ENCODE results near the gene AK5. TPM values are rescaled to one million over a fixed set of nuclear protein-coding genes. Genes with fewer than 3 reads are reported as not detected.
"Not testable (repeated sequence)": the region's sequence is repeated elsewhere in the genome, so short reads cannot be mapped to it uniquely, and the experiment has no call there.

AK5 gene
- total RNA-seq, 1 donor from 2014 or later, result 3.6 TPM

DNA sequence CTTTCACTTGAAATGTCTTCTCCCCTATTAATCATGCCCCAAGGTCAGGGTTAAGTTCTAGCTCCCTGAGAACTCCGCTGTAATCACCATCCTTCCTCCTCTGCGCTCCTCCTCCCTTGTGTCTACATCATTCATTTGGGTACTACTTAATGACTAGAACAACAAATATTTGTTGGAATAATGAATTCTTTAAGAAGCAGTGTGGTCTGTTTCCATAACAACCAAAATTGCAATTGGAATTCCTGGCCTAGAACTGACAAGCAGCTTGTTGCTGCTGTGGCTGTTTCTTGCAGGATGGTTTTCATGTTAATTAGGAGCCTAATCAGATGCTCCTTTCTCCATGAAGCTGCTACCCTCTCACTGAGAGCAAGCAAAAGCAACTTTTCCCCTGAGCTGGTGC, 208.1 kb downstream of the AK5 start:
- DNase-seq (ENCODE audit: extremely low read depth, low read depth, low spot score), result no peak

DNA sequence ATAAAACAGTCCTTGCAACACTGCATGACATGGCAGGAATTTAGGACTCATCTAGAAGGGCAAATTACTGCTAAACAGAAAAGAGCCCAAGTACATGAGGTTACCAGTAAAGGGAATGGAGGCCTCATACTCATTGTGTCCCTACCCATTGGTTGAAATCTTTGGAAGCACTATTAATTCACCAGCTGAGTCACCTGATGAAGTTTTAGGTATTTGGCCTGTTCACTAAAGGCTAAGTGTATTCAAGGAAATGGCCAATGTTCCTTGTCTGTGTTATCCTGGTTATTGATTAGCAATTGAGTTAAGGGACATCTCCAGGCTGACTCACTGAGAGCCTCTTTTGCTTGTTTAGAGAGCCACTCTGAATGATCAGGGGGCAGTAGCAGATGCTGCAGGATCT, 212.2 kb downstream of the AK5 start:
- DNase-seq (ENCODE audit: extremely low read depth, low read depth, low spot score), result no peak

DNA sequence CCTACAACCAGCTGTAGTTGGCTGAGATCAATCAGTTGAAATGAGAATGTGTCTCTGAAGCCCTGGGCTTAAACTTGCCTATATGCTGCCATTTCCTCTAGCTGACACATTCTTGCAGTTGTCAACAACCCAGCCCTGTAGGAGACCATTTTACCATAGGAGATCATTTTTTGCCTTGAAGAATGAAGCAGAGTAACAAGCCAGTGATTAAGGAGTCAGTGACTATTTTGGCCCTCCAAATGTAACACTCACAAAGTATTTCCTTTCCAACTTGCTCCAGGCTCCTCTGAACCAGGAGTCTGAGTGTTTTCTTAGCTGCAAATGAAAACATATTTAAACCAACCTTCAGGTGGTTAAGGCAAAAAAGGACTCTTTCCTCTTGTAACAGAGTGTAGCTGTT, 217.1 kb downstream of the AK5 start:
- DNase-seq (ENCODE audit: extremely low read depth, low read depth, low spot score), result no peak

DNA sequence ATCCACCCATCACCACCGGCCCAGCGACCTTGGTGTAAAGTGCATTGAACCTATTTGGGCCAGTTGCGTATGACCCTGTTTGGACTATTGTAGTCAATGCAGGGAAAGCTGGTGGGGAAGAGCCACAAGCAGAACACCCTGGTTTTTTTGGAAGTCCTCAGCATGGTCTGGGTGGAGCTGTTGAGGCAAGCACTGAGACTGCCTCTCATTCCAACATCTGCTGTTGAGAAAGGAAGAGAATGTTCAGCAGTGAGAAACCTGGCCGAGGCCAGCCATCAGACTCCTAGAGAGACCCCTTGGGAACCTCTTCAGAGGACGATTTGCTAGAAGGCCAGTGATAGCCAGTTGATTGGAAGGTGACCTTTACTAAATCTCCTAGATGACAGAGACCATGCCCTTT, 217.6 kb downstream of the AK5 start:
- no peak for DNase-seq (ENCODE audit: extremely low read depth, low read depth, low spot score)

DNA sequence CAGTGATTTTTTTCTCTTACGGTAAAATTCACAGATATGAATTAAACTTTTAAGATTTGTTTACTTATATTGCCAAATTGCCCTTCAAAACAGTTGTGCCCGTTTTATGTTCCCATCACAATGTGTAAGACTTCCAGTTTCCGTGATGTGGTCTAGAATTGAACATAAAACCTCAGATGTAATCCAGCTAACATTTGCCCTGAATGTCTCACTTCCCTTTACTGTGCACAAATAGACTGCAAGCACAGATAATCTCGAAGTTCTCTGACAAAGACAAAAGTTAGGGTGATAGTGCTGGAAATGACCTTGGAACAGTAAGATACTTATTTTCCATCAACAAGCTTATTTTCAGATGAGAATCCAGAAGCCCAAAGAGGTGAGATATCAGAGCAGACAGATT, 223.2 kb downstream of the AK5 start:
- peak; percentile 82 for DNase-seq (ENCODE audit: extremely low read depth, low read depth, low spot score)

DNA sequence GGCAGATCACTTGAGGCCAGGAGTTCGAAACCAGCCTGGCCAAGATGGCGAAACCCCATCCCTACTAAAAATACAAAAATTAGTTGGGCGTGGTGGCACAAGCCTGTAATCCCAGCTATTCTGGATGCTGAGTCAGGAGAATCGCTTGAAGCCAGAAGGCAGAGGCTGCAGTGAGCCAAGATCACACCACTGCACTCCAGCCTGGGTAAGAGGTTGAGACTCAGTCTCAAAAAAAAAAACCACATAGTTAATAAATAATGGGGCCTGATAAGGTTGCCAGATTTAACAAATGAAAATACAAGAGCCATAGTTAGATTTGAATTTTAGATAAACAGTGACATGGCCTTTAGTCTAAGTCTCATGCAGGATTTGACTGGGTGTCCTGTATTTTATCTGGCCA, 225.0 kb downstream of the AK5 start:
- DNase-seq (ENCODE audit: extremely low read depth, low read depth, low spot score), result no peak

DNA sequence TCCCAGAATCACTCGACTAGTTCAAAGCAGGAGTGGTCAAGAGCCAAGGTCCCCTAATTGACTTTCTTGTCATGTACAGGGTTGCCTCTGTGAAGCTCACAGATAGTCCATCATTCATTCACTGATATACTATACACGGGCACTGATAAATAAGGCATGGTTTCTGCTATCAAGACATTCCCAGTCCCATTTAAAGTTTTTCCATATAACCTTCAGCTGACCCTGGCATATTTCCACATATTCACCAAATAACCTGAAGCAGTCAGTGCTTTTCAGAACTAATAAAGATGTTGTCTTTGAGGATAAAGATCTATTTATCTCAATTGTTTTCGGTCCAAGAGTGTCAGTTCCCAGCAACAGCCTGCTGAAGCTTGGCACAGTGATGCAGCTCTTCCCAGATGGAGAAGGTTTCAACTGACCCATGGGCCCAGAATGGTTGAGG, 227.3 kb downstream of the AK5 start:
- no peak for DNase-seq (ENCODE audit: extremely low read depth, low read depth, low spot score)

DNA sequence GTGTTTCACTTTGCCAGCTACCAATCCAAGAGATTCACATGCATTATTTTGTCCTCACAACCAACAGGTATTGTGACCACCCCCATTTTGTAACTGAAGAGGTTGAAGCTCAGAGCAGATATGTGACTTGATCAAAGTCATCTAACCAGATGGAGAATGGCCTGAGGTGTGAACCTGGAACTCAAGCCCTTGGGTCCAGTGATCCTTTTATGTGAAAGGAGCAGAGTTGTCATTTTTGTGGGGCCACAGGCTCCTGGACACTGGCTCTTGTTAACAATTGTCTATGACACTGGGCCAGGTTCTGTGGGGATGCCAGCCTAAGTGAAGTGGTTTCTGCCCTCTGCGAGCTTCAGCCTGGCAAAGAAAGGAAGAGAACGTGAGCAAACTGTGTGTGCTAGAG, 228.1 kb downstream of the AK5 start:
- no peak for DNase-seq (ENCODE audit: extremely low read depth, low read depth, low spot score)

DNA sequence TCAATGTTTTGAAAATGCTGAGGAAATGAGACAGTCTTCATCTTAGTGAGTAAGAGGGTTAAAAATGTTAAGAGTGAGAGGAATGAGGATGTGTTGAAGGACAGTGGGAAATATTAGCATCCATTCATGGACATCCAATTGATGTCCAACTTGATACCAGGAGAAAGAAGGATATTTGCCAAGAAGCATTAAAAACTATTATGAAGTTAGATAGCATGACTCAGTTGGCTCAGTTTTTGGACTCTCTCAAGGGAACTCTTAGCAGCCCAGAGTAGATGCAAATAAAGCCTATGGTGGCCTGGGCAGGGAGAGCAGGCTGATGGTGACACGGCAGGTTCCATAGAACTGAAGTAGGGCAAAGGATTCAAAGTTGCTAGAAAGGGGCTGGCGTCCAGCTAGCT, 229.6 kb downstream of the AK5 start:
- DNase-seq (ENCODE audit: extremely low read depth, low read depth, low spot score), result no peak

DNA sequence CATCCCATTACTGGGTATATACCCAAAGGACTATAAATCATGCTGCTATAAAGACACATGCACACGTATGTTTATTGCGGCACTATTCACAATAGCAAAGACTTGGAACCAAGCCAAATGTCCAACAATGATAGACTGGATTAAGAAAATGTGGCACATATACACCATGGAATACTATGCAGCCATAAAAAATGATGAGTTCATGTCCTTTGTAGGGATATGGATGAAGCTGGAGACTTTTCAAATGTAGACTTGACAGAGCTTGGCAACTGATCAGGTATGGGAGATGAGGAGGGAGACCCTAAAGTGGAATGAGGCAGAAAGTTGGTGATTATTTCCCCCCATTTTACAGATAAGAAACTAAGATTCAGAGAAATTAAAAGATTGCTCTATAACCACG, 230.8 kb downstream of the AK5 start:
- DNase-seq (ENCODE audit: extremely low read depth, low read depth, low spot score), result not testable (repeated sequence)

DNA sequence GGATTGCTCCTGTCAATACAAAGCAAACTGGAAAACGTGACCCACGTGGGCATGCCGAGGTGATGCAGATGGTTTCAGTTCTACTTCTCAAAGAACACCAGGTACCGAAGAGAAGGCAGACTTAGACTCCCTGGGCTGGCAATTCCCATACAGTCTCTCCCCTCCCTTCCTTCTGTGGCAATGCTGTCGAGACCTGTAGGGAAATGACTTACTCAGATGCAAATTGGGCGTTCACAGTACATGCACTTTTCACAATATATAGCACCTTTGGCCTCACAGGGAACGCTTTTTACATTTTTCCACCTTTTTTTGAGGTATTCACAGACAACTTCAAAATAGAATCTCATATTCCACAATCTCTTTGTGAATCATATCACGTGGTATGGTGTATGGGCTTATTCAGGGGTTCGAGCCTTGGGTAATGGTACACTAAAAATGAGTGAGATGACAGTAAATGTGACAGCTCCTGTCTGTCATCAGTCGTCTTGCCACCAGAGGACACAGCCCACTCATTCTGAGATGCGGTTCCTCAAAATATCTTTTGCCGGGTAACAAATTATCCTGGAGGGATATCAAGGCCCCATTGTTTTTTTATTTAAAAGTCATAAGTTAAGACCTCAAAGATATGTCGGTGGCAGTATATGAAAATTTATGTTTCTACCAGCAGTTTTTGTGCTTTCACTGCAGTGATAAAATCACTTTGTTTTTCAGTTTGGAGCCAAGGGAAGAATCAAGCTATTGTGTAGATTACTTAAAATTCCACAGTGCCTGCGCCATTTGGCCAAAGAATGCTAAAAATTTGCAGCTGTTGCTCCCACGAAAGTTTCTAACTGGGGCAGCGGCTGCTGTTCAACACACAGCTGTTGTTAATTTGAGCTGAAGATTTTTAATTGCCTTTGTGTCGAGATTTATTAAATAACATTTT, 232.3 kb downstream of the AK5 start:
- DNase-seq (ENCODE audit: extremely low read depth, low read depth, low spot score), result no peak

DNA sequence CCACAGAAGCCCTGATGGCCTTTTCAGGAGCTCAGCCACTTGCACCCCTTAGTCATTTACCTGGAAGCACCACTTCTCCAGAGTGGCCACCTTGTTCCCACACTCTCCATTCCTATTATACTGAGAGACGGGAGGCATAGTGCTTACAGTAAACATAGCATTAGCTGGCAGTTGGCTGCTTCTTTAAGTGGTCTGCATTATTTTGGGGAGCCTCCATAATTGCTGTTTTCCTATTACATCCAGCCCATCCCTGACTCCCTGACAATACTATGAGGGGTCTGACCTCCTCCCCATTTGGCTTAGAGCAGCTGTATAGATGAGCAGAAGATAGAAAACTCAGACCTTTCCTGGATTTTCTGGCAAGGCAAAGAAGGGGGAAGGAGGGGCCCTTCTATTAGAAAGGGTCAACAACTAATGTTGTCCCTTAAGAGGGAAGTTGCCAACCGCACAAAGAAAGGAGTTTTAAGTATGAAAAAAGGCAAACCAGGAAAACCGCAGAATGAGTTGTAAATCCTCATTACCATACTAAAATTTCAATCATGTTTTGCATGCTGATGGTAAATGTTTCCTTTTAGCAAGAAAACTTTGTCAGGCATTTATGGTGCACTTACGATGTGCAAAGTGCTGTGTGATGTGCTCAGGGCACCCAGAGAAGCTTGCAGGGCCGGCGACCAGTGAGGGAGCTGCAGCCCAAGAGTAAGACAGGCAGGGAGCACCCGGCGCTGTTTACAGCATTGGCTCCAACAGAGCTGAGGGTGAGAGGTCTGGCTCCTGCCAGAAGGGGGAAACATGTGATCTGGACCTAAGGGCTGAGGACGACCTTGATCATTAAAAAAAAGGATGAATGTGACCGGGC, 233.3 kb downstream of the AK5 start:
- DNase-seq (ENCODE audit: extremely low read depth, low read depth, low spot score), result no peak

DNA sequence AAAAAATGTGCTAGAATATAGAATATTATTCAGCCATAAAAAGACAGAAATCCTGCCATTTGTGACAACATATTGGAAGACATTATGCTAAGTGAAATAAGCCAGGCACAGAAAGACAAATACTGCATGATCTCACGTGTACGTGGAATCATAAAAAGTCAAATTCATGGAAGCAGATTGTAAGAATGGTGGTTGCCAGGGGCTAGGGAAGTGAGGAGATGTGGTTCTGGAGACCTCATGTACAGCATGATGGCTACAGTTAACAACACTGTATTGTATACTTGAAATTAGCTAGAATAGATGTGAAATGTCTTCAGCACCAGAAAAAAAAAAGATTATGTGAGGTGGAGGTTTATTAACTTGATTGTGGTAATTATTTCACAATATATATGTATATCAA, 234.3 kb downstream of the AK5 start:
- no peak for DNase-seq (ENCODE audit: extremely low read depth, low read depth, low spot score)

DNA sequence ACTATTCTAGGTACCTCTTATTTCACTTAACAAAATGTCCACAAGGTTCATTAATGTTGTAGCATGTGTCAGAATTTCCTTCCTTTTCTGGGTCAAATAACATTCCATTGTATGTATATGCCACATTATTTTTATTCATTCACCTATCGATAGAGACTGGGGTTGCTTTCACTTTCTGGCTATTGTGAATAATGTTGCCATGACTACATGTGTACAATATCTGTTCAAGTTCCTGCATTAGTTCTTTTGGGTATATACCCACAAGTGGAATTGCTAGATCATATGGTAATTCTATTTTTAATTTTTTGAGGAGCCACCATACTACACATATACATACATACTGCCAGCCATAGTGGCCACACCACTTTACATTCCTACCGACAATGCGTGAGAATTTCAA, 242.2 kb downstream of the AK5 start:
- DNase-seq (ENCODE audit: extremely low read depth, low read depth, low spot score), result no peak

DNA sequence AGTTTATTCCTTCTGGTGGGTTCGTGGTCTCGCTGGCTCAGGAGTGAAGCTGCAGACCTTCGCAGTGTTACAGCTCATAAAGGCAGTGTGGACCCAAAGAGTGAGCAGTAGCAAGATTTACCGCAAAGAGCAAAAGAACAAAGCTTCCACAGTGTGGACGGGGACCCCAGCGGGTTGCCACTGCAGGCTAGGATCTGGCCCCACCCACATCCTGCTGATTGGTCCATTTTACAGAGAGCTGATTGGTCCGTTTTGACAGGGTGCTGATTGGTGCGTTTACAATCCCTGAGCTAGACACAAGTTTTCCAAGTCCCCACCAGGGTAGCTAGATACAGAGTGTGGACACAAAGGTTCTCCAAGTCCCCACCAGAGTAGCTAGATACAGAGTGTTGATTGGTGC, 249.3 kb downstream of the AK5 start:
- not testable (repeated sequence) for DNase-seq (ENCODE audit: extremely low read depth, low read depth, low spot score)

DNA sequence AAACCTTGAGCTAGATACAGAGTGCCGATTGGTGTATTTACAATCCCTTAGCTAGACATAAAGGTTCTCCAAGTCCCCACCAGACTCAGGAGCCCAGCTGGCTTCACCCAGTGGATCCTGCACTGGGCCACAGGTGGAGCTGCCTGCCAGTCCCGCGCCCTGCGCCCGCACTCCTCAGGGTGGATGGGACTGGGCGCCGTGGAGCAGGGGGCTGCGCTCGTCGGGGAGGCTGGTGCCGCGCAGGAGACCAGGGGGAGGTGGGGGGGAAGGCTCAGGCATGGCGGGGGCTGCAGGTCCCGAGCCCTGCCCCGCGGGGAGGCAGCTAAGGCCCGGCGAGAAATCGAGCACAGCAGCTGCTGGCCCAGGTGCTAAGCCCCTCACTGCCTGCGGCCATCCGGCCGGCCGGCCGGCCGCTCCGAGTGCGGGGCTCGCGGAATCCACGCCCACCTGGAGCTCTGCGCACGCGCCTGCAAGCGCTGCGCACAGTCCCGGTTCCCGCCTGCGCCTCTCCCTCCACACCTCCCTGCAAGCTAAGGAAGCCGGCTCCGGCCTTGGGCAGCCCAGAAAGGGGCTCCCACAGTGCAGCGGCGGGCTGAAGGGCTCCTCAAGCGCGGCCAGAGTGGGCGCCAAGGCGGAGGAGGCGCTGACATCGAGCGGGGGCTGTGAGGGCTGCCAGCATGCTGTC, 249.9 kb downstream of the AK5 start:
- DNase-seq (ENCODE audit: extremely low read depth, low read depth, low spot score), result not testable (repeated sequence)

DNA sequence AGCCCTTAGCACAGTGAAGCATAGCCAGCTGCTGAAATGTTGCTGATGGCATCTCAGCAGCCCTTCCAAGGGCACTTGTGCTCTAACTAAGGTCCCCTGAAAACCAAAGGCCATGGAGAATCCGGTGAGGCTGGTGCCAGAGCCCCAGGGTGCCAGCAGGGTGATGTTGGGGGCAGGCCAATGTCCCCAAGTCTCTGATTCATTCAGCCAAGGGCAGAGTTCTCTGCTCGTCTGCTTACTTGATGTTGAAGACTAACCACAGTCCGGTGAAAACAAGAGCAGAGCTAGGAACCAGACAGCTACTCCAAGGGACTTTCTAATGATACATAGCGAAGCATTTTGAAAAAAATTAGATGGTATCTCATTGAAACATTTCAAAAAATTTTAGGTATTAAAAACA, 250.8 kb downstream of the AK5 start:
- DNase-seq (ENCODE audit: extremely low read depth, low read depth, low spot score), result no peak

DNA sequence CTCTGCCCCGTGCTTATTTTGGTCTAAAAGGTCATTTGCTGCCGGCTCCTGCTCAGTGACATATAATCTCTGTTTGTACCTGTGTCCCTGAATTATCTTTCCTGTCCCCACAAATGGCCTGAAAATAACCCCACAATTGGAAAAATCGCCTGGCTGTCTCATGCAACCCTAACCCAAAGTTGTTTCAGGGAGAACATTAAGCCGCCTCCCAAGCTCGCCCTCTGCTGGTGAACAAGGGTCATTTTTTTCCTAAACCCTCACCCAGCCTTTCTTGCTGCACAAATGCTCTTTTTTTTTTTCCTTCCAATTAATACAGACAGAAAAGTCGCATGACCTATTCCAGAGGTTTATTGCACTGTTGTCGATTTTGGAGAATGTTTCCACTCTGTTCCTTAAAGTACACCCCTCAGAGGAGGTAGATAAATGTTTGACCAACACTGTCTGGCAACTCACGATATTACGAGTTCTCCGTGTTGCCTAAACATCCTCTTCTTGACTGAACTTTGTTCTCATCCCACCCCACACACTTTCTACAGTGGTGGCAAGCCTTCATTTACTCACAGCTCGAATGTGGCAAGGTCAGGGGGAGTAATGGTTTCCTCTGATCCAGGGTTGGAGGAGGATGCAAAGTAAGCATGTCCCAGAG, 252.0 kb downstream of the AK5 start:
- no peak for DNase-seq (ENCODE audit: extremely low read depth, low read depth, low spot score)

DNA sequence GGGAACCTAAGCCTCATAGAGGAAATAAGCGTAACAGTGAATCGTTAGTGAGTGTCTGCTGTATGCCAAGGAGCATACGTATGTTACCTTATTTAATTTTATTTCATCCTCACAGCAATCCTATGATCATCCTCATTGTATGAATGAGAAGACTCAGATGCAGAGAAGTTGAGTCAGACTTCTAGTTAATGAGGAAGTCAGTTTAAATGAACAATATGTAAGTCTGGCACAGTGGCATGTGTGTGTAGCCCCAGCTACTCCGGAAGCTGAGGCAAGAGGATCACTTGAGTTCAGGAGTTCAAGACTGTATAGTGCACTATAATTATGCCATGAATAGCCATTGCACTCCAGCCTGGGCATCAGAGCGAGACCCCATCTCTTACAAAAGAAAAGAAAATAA, 252.6 kb downstream of the AK5 start:
- no peak for DNase-seq (ENCODE audit: extremely low read depth, low read depth, low spot score)

DNA sequence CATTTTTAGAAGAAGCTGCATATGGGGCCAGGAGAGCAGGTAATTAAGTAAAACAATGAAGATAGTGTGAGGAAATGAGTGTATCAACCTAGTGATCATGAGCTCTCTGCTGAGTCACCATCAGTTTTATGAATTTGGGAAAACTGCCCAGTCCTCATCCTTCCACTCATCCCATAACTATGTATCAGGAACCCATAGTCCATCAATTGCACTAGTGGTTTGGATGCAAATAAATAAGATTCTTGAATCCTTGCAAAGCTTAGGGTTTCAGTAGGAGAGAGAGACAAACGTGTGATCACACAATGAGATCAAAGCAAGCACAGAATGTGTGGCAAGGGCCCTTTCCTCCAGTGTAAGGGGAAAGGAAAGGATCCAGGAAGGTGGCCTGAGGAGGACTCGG, 255.0 kb downstream of the AK5 start:
- DNase-seq (ENCODE audit: extremely low read depth, low read depth, low spot score), result no peak
